CD4-positive, alpha-beta T cell (primary cell): Measurements from ENCODE around the gene CDH4. TPM values are rescaled to one million over a fixed set of nuclear protein-coding genes. Genes with fewer than 3 reads are reported as not detected.

Source experiments
- ATAC-seq: fragments of 200-7000 bp; cut with Tn5 transposase; one replicate; pipeline ENCODE4 v1.10.0; 2022; ENCODE audit warnings: mild to moderate bottlenecking; ENCODE audit not compliant: poor library complexity
- CTCF ChIA-PET: fragments of 350-600 bp; sonication (Branson Sonifier 250); formaldehyde crosslinking; loops from one replicate; lab custom pipeline; 2021; ENCODE audit warnings: antibody characterized with exemption, inconsistent platforms; lab: Charles Lee
- POLR2A ChIA-PET: fragments of 350-600 bp; sonication (Branson Sonifier 250); formaldehyde crosslinking; loops from one replicate; lab custom pipeline; 2021; ENCODE audit warnings: antibody characterized with exemption, inconsistent platforms; lab: Charles Lee
- DNase-seq, 14 experiments: peaks; one replicate each; pipeline ENCODE4 v3.0.0-alpha.2; 2013 to 2020; ENCODE audit warnings: mixed read lengths in 2 of 14
- H3K27ac ChIP-seq, 2 donors: one replicate each; pipeline versions ENCODE4 v1.5.1 to v1.7.0; 2013; ENCODE audit warnings: low read length in 2 of 2, low read depth in 1 of 2, mild to moderate bottlenecking in 1 of 2
- H3K27me3 ChIP-seq, 2 experiments: 1 replicate in 1 of 2; 2 replicates in 1 of 2; pipeline versions ENCODE4 v1.6.1 to v1.7.0; 2013; ENCODE audit warnings: low read length in 2 of 2, control low read depth in 1 of 2, mild to moderate bottlenecking in 1 of 2, moderate library complexity in 1 of 2; ENCODE audit not compliant: insufficient read depth in 2 of 2, control insufficient read depth in 1 of 2
- H3K36me3 ChIP-seq: one replicate; pipeline ENCODE4 v1.6.1; 2013; ENCODE audit warnings: low read length, control low read depth; ENCODE audit not compliant: insufficient read depth
- H3K4me1 ChIP-seq: one replicate; pipeline ENCODE4 v1.6.1; 2013; ENCODE audit warnings: low read length, control low read depth; ENCODE audit not compliant: insufficient read depth
- H3K4me3 ChIP-seq: one replicate; pipeline ENCODE4 v1.5.1; 2013; ENCODE audit warnings: mild to moderate bottlenecking, low read length, moderate library complexity
- H3K9me3 ChIP-seq, 2 experiments: 1 replicate in 1 of 2; 2 replicates in 1 of 2; pipeline versions ENCODE4 v1.6.1 to v1.7.0; 2013; ENCODE audit warnings: low read length in 2 of 2, mild to moderate bottlenecking in 2 of 2, control low read depth in 1 of 2, moderate library complexity in 1 of 2; ENCODE audit not compliant: control insufficient read depth in 1 of 2, insufficient read depth in 1 of 2
- H3K27ac Mint-ChIP-seq: one replicate; pipeline ENCODE4 v1.8.0; 2020; ENCODE audit warnings: mixed read lengths
- H3K27me3 Mint-ChIP-seq: one replicate; pipeline ENCODE4 v1.8.0; 2021; ENCODE audit warnings: mixed read lengths
- H3K36me3 Mint-ChIP-seq: one replicate; pipeline ENCODE4 v1.8.0; 2021; ENCODE audit warnings: low read depth, mixed read lengths
- H3K4me1 Mint-ChIP-seq: one replicate; pipeline ENCODE4 v1.8.0; 2021; ENCODE audit warnings: low read depth, mixed read lengths
- H3K4me3 Mint-ChIP-seq: one replicate; pipeline ENCODE4 v1.8.0; 2020; ENCODE audit warnings: mild to moderate bottlenecking, mixed read lengths
- H3K9me3 Mint-ChIP-seq: one replicate; pipeline ENCODE4 v1.8.0; 2020; ENCODE audit warnings: mixed read lengths
- intact Hi-C, 2 experiments: fragments of 100-400 bp; cut with DNase I in 1 of 2; cut with micrococcal nuclease in 1 of 2; formaldehyde crosslinking; loops; one replicate each; pipeline versions ENCODE4 v1.15.1 to v1.9.0; 2023 to 2025; cut with DNase I, micrococcal nuclease
- total RNA-seq, 174 experiments: library from RNA in 2 of 174; stranded (reverse) in 2 of 174; gene quantifications; one replicate each; pipeline ENCODE4 v1.2.3 and lab custom pipeline; 2021 to 2026
- TF ChIP-seq, protein P1 (sequence below): fragments of 200-600 bp; IDR thresholded peaks from one replicate; pipeline ENCODE4 v1.8.0; 2022; ENCODE audit warnings: antibody characterized with exemption, mild to moderate bottlenecking

CDH4 gene
- total RNA-seq, 2 experiments from 2014 or later, result 0.11 TPM

DNA sequence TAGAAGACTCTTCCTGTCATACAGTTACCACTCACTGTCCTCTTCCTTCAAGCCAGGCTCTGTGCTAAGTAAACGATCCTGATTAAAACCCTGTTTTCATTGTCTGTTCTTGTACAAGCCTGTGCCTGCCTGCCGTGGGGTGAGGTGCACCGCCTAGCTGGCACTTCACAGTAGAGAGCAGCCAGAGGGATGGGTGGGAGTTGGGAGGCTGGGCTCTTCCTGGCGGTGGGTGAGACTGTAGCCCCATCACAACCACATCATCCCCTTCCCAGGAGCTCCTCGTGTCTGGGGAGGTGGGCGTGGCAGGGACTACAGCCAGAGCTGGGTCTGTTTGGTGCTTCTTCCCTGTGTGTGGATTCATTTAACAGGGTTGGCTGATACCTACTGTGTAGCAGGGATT is 431.7 kb downstream of the CDH4 start:
- no peak overlapping the region for H3K27ac Mint-ChIP-seq
- Histone ChIP-seq H3K36me3 (no peaks in the 10 kb centered on the region), H3K27ac (no peak overlapping the region), H3K27me3 (no peaks in the 10 kb centered on the region), H3K4me1 (no peaks in the 10 kb centered on the region), H3K9me3 (peaks cover 0 to 26% of the 10 kb centered on the region in 2 experiments), H3K4me3 (no peak overlapping the region)
- no peak for ATAC-seq
- no peak overlapping the region for H3K4me3 Mint-ChIP-seq
- H3K9me3 Mint-ChIP-seq, result no peaks in the 10 kb centered on the region
- CTCF ChIA-PET, result no interaction called here
- intact Hi-C loops, result no loop called here
- H3K36me3 Mint-ChIP-seq, result no peaks in the 10 kb centered on the region
- POLR2A ChIA-PET, result no interaction called here
- TF ChIP-seq, protein P1, sequence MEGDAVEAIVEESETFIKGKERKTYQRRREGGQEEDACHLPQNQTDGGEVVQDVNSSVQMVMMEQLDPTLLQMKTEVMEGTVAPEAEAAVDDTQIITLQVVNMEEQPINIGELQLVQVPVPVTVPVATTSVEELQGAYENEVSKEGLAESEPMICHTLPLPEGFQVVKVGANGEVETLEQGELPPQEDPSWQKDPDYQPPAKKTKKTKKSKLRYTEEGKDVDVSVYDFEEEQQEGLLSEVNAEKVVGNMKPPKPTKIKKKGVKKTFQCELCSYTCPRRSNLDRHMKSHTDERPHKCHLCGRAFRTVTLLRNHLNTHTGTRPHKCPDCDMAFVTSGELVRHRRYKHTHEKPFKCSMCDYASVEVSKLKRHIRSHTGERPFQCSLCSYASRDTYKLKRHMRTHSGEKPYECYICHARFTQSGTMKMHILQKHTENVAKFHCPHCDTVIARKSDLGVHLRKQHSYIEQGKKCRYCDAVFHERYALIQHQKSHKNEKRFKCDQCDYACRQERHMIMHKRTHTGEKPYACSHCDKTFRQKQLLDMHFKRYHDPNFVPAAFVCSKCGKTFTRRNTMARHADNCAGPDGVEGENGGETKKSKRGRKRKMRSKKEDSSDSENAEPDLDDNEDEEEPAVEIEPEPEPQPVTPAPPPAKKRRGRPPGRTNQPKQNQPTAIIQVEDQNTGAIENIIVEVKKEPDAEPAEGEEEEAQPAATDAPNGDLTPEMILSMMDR, result no peak
- no peak for DNase-seq
- H3K27me3 Mint-ChIP-seq, result no peaks in the 10 kb centered on the region
- H3K4me1 Mint-ChIP-seq, result no peaks in the 10 kb centered on the region

DNA sequence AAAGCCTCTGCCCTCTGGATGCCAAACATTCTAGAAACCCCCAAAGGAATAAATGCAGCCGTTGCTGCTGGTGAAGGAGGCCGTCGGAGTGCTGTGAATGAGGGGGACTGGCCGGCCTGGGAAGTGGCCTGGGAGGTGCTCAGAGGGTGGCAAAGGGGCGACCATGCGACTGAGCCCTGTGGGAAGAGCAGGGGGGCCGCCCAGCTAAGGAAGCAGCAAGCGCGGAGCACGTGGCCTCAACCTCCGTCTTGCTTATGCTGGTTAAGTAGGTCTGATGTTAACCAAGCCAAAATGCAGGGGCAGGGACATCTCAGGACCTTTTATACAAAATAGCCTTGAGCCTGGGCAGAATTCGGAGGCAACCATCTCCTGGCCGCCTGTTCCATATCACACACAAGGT is 432.1 kb downstream of the CDH4 start:
- ATAC-seq (no peak), DNase-seq (no peak)
- no peak overlapping the region for H3K4me3 ChIP-seq
- Mint-ChIP-seq H3K9me3 (no peaks in the 10 kb centered on the region), H3K27me3 (no peaks in the 10 kb centered on the region), H3K36me3 (no peaks in the 10 kb centered on the region), H3K4me1 (no peaks in the 10 kb centered on the region), H3K4me3 (no peak overlapping the region), H3K27ac (no peak overlapping the region)
- H3K27me3 ChIP-seq, result no peaks in the 10 kb centered on the region
- CTCF ChIA-PET, result no interaction called here
- H3K4me1 ChIP-seq, result no peaks in the 10 kb centered on the region
- TF ChIP-seq, protein P1, result no peak
- intact Hi-C loops, result no loop called here
- POLR2A ChIA-PET, result no interaction called here
- no peaks in the 10 kb centered on the region for H3K36me3 ChIP-seq
- peaks cover 0 to 26% of the 10 kb centered on the region in 2 experiments for H3K9me3 ChIP-seq
- H3K27ac ChIP-seq, result no peak overlapping the region

DNA sequence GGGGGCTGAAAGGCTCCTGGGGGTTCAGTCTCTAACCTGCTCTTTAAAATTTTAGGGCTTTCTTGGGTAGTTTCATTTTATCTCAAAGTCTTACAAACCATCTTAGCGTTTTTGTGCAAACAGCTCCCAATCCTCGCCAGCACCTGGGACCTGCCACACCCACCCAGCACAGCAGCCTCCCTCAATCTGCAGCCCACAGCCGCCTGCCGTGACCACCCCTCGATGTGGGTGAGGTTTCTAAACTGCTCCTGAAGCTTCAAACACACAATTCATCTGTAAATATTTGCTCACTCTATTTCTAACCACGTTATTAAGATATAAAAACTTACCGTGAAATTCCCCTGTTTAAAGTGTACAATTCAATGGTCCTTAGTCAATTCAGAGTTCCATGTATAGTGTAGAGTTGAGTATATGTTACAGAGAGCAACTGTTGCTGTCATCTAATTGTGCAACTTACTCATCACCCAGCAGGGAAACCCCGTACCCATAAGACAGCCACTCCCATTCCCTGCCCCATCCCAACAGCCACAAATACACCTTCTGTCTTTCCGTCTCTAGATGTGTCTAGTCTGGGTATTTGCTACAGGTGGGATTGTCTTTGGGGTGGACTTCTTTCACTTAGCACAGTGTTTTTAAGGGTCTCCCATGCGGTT is 432.6 kb downstream of the CDH4 start:
- DNase-seq (no peak), ATAC-seq (no peak)
- Histone ChIP-seq H3K4me3 (no peak overlapping the region), H3K27me3 (no peaks in the 10 kb centered on the region), H3K4me1 (no peaks in the 10 kb centered on the region), H3K27ac (no peak overlapping the region), H3K9me3 (peaks cover 0 to 22% of the 10 kb centered on the region in 2 experiments), H3K36me3 (no peaks in the 10 kb centered on the region)
- Mint-ChIP-seq H3K4me1 (no peaks in the 10 kb centered on the region), H3K27me3 (no peaks in the 10 kb centered on the region), H3K36me3 (no peaks in the 10 kb centered on the region), H3K9me3 (no peaks in the 10 kb centered on the region), H3K4me3 (no peak overlapping the region), H3K27ac (no peak overlapping the region)
- intact Hi-C loops, result no loop called here
- TF ChIP-seq, protein P1, result no peak
- POLR2A ChIA-PET, result no interaction called here
- CTCF ChIA-PET, result no interaction called here
